Gastrocnemius medialis (tissue), 4 donors: ENCODE measurements around the gene PLXNA2.

Experiments
- POLR2A ChIP-seq, 2 donors: fragments of 450-650 bp; IDR thresholded peaks; one replicate each; pipeline ENCODE4 v1.6.1; 2017; ENCODE audit warnings: antibody characterized with exemption in 2 of 2, mild to moderate bottlenecking in 2 of 2, moderate library complexity in 2 of 2
- TF ChIP-seq, protein P1 (sequence below), 5 experiments: fragments of 450-650 bp in 3 of 5; fragments of 200-600 bp in 2 of 5; sonication (generic) in 2 of 5; IDR thresholded peaks in 4 of 5; conservative IDR thresholded peaks in 1 of 5; 1 replicate in 4 of 5; 2 replicates in 1 of 5; pipeline ENCODE4 v1.5.1; 2016 to 2019; ENCODE audit warnings: antibody characterized with exemption in 5 of 5, mild to moderate bottlenecking in 3 of 5, moderate library complexity in 3 of 5

- TF ChIP-seq, protein P1, sequence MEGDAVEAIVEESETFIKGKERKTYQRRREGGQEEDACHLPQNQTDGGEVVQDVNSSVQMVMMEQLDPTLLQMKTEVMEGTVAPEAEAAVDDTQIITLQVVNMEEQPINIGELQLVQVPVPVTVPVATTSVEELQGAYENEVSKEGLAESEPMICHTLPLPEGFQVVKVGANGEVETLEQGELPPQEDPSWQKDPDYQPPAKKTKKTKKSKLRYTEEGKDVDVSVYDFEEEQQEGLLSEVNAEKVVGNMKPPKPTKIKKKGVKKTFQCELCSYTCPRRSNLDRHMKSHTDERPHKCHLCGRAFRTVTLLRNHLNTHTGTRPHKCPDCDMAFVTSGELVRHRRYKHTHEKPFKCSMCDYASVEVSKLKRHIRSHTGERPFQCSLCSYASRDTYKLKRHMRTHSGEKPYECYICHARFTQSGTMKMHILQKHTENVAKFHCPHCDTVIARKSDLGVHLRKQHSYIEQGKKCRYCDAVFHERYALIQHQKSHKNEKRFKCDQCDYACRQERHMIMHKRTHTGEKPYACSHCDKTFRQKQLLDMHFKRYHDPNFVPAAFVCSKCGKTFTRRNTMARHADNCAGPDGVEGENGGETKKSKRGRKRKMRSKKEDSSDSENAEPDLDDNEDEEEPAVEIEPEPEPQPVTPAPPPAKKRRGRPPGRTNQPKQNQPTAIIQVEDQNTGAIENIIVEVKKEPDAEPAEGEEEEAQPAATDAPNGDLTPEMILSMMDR (IDR thresholded peaks at IDR 0.05 in 4 of 5, conservative IDR thresholded peaks at IDR 0.05 in 1 of 5) = no peak
- no peak for TF ChIP-seq POLR2A (IDR thresholded peaks at IDR 0.05)
Measured at GRCh38 chr1:208162903-208163302, 81.3 kb downstream of the PLXNA2 start.
